ENCODE measurements around the gene MORF4L1. TPM values are rescaled to one million over a fixed set of nuclear protein-coding genes. Genes with fewer than 3 reads are reported as not detected.

The MORF4L1 gene
- total RNA-seq, 1 experiment from 2014 or later, result 146 TPM

DNA sequence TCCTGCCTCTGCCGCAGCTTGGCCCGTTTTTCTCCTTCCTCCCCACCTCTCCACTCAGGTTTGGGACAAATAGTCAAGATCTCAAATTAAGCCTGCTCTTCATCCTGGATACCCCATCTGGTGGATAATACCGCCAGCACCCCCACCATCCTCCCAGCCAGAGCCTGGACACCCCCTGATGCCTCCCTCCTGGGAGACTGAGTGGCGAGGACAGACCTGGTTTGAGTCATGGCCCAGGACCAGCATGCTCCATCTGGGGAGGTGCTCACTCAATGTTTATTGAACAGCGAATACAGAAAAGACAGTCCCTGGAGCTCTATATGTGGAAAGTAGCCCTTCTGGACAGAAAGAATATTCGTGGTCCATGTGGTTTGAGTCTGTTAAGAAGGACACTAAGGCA, 48.8 kb downstream of the MORF4L1 start:
- H3K79me2 ChIP-seq (ENCODE audit: low read length), result no peaks in the 10 kb centered on the region
- peaks cover 15% of the 10 kb centered on the region for H3K36me3 ChIP-seq (ENCODE audit: insufficient read depth, low read length)
- H3K27ac ChIP-seq (ENCODE audit: low read length), result no peak overlapping the region
- no peaks in the 10 kb centered on the region for H3K27me3 ChIP-seq (ENCODE audit: low read length)
- H3K9me2 ChIP-seq (replicated peaks; ENCODE audit: insufficient read depth, low read length), result no peaks in the 10 kb centered on the region
- no peaks in the 10 kb centered on the region for H4K20me1 ChIP-seq (ENCODE audit: insufficient read depth, low read depth, low read length)
- no peak overlapping the region for H2AFZ ChIP-seq (ENCODE audit: low read length)
- no peaks in the 10 kb centered on the region for H3K9me3 ChIP-seq (ENCODE audit: low read length)
- no peak overlapping the region for H3K4me2 ChIP-seq (ENCODE audit: low read depth, low read length, poor library complexity, severe bottlenecking)
- H3K9ac ChIP-seq (ENCODE audit: low read length), result no peak overlapping the region
- H3K4me1 ChIP-seq (ENCODE audit: low read length), result no peaks in the 10 kb centered on the region
- H3K4me3 ChIP-seq (ENCODE audit: low read length), result no peak overlapping the region
- no peak for DNase-seq

DNA sequence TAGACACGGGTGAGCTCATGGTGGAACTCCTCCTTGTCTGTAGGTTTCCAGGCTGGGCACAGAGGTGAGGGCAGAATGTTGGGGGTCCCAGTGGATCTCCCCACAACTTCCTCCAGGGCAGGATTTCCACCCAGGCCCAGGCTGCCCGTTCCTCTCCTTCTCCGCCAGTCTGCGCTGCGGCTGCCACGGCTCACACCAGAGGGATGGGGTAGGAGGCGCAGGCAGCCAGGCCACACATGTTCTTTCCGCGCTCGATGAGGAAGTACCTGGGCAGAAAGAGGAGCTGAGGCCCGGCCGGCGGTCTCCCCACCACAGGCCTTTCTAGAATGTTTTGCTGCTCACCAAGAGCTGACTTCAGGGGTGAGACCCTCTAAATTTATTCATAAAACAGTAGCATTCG, 49.2 kb downstream of the MORF4L1 start:
- no peak for DNase-seq
- no peak overlapping the region for H3K27ac ChIP-seq (ENCODE audit: low read length)
- H3K9ac ChIP-seq (ENCODE audit: low read length), result no peak overlapping the region
- peaks cover 15% of the 10 kb centered on the region for H3K36me3 ChIP-seq (ENCODE audit: insufficient read depth, low read length)
- no peak overlapping the region for H2AFZ ChIP-seq (ENCODE audit: low read length)
- no peaks in the 10 kb centered on the region for H4K20me1 ChIP-seq (ENCODE audit: insufficient read depth, low read depth, low read length)
- no peak overlapping the region for H3K4me3 ChIP-seq (ENCODE audit: low read length)
- no peaks in the 10 kb centered on the region for H3K27me3 ChIP-seq (ENCODE audit: low read length)
- H3K9me2 ChIP-seq (replicated peaks; ENCODE audit: insufficient read depth, low read length), result no peaks in the 10 kb centered on the region
- H3K4me1 ChIP-seq (ENCODE audit: low read length), result no peaks in the 10 kb centered on the region
- H3K4me2 ChIP-seq (ENCODE audit: low read depth, low read length, poor library complexity, severe bottlenecking), result no peak overlapping the region
- H3K79me2 ChIP-seq (ENCODE audit: low read length), result no peaks in the 10 kb centered on the region
- no peaks in the 10 kb centered on the region for H3K9me3 ChIP-seq (ENCODE audit: low read length)

DNA sequence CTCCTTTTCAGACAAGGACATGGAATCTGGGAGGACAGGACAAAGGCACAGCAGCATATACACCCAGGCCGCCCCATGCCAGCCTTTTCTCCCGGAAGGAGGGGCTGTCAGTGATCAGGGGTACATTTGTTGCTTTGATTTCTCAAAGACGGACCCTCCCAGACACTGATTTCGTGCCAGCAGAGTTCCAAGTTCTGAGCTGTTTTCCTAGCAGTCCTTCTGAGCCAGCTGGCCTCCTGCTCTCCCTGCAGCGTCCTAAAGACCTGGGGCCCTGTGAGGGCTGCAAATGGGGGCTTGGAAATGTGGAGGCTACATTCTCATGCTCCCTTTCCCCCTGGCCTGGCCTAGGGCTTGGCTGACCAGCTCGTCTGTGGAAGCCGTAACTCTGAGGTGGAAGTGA, 49.8 kb downstream of the MORF4L1 start:
- Histone ChIP-seq H3K27me3 (ENCODE audit: low read length) (no peaks in the 10 kb centered on the region), H3K79me2 (ENCODE audit: low read length) (no peaks in the 10 kb centered on the region), H3K27ac (ENCODE audit: low read length) (no peak overlapping the region), H3K4me3 (ENCODE audit: low read length) (no peak overlapping the region), H3K4me2 (ENCODE audit: low read depth, low read length, poor library complexity, severe bottlenecking) (no peak overlapping the region), H3K9me3 (ENCODE audit: low read length) (no peaks in the 10 kb centered on the region), H4K20me1 (ENCODE audit: insufficient read depth, low read depth, low read length) (no peaks in the 10 kb centered on the region), H3K9ac (ENCODE audit: low read length) (no peak overlapping the region), H2AFZ (ENCODE audit: low read length) (no peak overlapping the region), H3K9me2 (replicated peaks; ENCODE audit: insufficient read depth, low read length) (no peaks in the 10 kb centered on the region), H3K4me1 (ENCODE audit: low read length) (no peaks in the 10 kb centered on the region), H3K36me3 (ENCODE audit: insufficient read depth, low read length) (peaks cover 14% of the 10 kb centered on the region)
- DNase-seq, result no peak

DNA sequence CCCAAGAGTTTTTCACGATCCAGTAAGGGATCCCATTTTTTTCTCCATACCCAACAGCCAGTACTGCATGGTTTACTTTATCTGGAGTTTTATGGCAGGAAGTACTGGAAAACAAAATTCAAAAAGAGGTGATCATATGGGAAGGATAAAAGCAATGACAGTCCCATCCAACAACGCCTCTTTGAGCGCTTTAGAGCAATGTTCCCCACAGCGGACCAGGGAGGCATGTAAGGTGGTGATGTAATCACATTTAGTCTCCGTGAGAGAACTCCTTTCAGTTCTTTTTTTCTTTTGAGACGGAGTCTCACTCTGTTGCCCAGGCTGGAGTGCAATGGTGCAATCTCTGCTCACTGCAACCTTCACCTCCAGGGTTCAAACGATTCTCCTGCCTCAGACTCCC, 50.3 kb downstream of the MORF4L1 start:
- Histone ChIP-seq H4K20me1 (ENCODE audit: insufficient read depth, low read depth, low read length) (no peaks in the 10 kb centered on the region), H2AFZ (ENCODE audit: low read length) (no peak overlapping the region), H3K9me2 (replicated peaks; ENCODE audit: insufficient read depth, low read length) (no peaks in the 10 kb centered on the region), H3K4me3 (ENCODE audit: low read length) (no peak overlapping the region), H3K9me3 (ENCODE audit: low read length) (no peaks in the 10 kb centered on the region), H3K79me2 (ENCODE audit: low read length) (no peaks in the 10 kb centered on the region), H3K27ac (ENCODE audit: low read length) (no peak overlapping the region), H3K4me1 (ENCODE audit: low read length) (no peaks in the 10 kb centered on the region), H3K4me2 (ENCODE audit: low read depth, low read length, poor library complexity, severe bottlenecking) (no peak overlapping the region), H3K36me3 (ENCODE audit: insufficient read depth, low read length) (peaks cover 11% of the 10 kb centered on the region), H3K27me3 (ENCODE audit: low read length) (no peaks in the 10 kb centered on the region), H3K9ac (ENCODE audit: low read length) (no peak overlapping the region)
- no peak for DNase-seq

DNA sequence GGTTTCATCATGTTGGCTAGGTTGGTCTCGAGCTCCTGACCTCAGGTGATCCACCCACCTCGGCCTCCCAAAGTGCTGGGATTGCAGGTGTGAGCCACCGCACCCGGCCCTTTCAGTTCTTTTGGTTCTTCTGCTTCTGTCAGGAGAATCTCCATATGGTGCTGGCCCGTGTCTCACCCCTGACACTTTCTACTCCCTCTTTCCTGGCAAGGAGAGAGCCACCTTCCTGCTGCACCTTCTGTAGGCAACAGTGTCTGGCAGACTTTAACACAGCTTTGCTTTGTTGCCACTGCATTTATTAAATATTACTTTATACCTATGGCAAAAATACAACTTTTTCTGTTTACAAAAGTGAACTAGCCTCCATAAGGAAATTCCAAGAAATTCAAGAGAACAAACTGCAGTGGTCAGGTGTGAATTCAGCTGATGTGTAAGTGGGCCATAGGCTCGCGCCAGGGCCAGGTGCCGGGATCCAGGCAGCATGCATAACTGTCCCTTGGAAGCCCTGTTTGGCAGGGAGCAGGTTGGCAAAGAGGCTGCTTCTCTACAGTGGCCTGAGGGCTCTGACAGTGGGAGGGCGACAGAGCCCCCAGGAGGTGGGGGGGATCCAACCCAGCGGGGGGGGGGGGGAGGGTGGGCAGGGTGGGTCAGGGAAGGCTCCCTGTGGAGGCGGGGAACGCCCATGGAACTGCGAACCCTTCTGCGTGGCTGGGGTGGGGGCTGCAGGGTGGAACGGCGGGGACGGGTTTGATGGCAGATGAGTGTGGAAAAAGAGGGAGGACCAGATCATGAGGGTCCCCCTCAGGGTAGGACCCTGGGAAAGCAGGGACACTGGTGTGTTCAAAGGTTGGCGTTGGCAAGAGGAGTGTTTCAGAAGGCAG, 51.0 kb downstream of the MORF4L1 start:
- H2AFZ ChIP-seq (ENCODE audit: low read length), result no peak overlapping the region
- H3K4me3 ChIP-seq (ENCODE audit: low read length), result no peak overlapping the region
- no peaks in the 10 kb centered on the region for H3K9me3 ChIP-seq (ENCODE audit: low read length)
- no peak overlapping the region for H3K27ac ChIP-seq (ENCODE audit: low read length)
- H4K20me1 ChIP-seq (ENCODE audit: insufficient read depth, low read depth, low read length), result no peaks in the 10 kb centered on the region
- no peaks in the 10 kb centered on the region for H3K79me2 ChIP-seq (ENCODE audit: low read length)
- H3K9me2 ChIP-seq (replicated peaks; ENCODE audit: insufficient read depth, low read length), result no peaks in the 10 kb centered on the region
- H3K36me3 ChIP-seq (ENCODE audit: insufficient read depth, low read length), result peaks cover 7% of the 10 kb centered on the region
- H3K27me3 ChIP-seq (ENCODE audit: low read length), result no peaks in the 10 kb centered on the region
- no peaks in the 10 kb centered on the region for H3K4me1 ChIP-seq (ENCODE audit: low read length)
- no peak overlapping the region for H3K9ac ChIP-seq (ENCODE audit: low read length)
- DNase-seq, result no peak
- no peak overlapping the region for H3K4me2 ChIP-seq (ENCODE audit: low read depth, low read length, poor library complexity, severe bottlenecking)

DNA sequence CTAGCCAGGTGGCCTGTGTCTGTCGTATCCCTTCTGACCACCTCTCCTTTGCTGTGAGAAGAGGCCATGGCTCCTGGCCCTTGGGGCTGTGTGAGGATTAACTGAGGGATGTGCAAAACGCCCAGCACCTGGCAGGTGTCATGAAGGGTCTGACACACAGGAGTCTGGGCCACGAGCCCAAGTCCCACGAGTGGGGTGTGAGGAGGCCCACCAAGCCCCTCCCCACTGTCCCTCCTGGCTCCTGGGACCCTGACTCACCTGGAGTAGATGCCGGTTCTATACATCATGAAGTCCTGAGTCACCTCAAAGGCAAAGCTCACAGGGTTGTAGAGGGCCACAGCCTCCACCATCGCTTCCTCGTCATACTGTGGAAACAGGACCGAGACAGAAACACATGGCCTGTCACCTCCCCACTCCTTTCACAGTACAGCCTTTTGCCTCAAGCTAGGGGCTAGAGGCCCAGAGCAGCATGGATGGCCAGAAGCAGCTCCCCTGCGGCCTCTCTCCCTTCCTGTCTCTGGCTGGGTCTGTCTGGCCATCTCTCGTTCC, 52.5 kb downstream of the MORF4L1 start:
- H2AFZ ChIP-seq (ENCODE audit: low read length), result no peak overlapping the region
- H3K27me3 ChIP-seq (ENCODE audit: low read length), result no peaks in the 10 kb centered on the region
- no peak overlapping the region for H3K4me3 ChIP-seq (ENCODE audit: low read length)
- no peaks in the 10 kb centered on the region for H3K9me3 ChIP-seq (ENCODE audit: low read length)
- no peak overlapping the region for H3K27ac ChIP-seq (ENCODE audit: low read length)
- no peak overlapping the region for H3K4me2 ChIP-seq (ENCODE audit: low read depth, low read length, poor library complexity, severe bottlenecking)
- no peaks in the 10 kb centered on the region for H3K4me1 ChIP-seq (ENCODE audit: low read length)
- no peak for DNase-seq
- H3K79me2 ChIP-seq (ENCODE audit: low read length), result no peaks in the 10 kb centered on the region
- H4K20me1 ChIP-seq (ENCODE audit: insufficient read depth, low read depth, low read length), result no peaks in the 10 kb centered on the region
- no peaks in the 10 kb centered on the region for H3K9me2 ChIP-seq (replicated peaks; ENCODE audit: insufficient read depth, low read length)
- H3K36me3 ChIP-seq (ENCODE audit: insufficient read depth, low read length), result peaks cover 3% of the 10 kb centered on the region
- no peak overlapping the region for H3K9ac ChIP-seq (ENCODE audit: low read length)

DNA sequence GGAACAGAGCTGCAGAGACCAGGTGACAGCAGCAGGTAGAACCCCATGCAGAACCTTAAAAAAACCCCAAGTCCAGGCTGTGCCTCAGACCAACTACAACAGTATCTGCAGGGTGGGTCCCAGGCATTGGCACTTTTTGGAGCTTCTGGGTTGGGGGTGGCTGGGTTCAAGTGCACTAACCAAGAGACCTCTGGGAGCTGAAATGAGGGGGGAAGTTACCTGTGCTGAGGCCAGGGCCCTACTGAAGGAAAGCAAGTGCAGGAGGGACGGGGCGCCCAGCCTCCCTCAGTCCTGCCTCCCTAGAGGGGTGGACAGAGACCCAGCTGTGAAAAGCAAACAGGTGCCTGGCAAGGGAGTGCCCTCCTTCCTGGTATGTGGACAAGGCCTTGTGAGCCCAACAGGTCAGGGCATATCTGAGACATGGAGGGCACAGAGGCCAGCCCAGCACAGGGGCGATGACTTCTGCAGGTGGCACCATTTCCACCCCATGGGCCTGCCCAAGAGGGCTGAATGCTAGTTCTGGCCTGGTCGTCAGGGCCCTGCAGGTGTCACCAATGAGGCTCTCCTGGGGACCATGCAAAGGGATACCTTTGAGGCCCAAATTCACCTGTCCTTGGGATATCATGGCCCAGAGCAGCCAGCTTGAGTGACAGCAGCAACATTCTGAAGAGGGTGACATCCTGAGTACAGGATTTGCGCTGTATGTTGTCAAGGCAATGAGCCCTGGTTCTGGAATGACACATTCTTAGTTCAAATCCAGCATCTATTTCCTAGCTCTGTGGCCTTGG, 53.5 kb downstream of the MORF4L1 start:
- H3K9me2 ChIP-seq (replicated peaks; ENCODE audit: insufficient read depth, low read length), result no peaks in the 10 kb centered on the region
- no peaks in the 10 kb centered on the region for H3K4me1 ChIP-seq (ENCODE audit: low read length)
- peaks cover 3% of the 10 kb centered on the region for H3K36me3 ChIP-seq (ENCODE audit: insufficient read depth, low read length)
- no peak overlapping the region for H2AFZ ChIP-seq (ENCODE audit: low read length)
- H3K27ac ChIP-seq (ENCODE audit: low read length), result no peak overlapping the region
- H4K20me1 ChIP-seq (ENCODE audit: insufficient read depth, low read depth, low read length), result no peaks in the 10 kb centered on the region
- DNase-seq, result no peak
- no peak overlapping the region for H3K4me2 ChIP-seq (ENCODE audit: low read depth, low read length, poor library complexity, severe bottlenecking)
- no peak overlapping the region for H3K9ac ChIP-seq (ENCODE audit: low read length)
- H3K9me3 ChIP-seq (ENCODE audit: low read length), result no peaks in the 10 kb centered on the region
- H3K79me2 ChIP-seq (ENCODE audit: low read length), result no peaks in the 10 kb centered on the region
- no peak overlapping the region for H3K4me3 ChIP-seq (ENCODE audit: low read length)
- H3K27me3 ChIP-seq (ENCODE audit: low read length), result no peaks in the 10 kb centered on the region

DNA sequence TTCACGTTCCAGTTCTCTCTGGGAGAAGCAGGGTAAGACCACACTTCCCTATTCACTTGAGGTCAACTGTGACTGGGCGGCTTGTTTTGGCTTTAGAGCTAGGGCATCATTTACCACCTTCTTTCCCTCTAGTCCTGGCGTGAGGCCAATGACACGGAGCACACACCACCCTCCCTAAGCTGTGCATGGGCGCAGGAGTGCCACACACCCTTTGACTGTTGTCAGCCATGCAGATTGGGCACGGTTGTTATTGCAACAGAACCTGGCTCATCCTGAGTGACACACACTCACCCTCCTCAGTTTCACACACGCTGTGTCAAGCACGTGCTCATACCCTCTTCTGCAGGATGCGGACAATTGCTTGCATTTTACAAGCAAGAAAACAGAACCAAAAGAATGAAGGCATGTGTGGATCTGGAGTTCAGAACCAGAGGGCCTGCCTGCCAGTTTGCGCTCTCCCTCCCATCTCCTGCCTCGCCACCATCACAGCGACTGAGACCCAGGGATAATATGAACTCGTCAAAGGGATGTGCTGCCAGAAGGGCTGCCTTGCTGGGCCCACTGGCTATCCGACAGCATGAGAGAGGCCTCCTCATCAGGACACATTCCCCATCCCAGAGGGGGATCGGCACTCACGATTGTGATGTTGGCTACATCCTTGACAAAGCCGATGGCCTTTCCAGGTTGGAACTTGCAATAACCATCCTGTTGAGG, 54.5 kb downstream of the MORF4L1 start:
- Histone ChIP-seq H3K79me2 (ENCODE audit: low read length) (no peaks in the 10 kb centered on the region), H2AFZ (ENCODE audit: low read length) (no peak overlapping the region), H3K9me2 (replicated peaks; ENCODE audit: insufficient read depth, low read length) (no peaks in the 10 kb centered on the region), H3K4me3 (ENCODE audit: low read length) (no peak overlapping the region), H3K9me3 (ENCODE audit: low read length) (no peaks in the 10 kb centered on the region), H4K20me1 (ENCODE audit: insufficient read depth, low read depth, low read length) (no peaks in the 10 kb centered on the region), H3K4me1 (ENCODE audit: low read length) (no peaks in the 10 kb centered on the region), H3K27me3 (ENCODE audit: low read length) (no peaks in the 10 kb centered on the region), H3K36me3 (ENCODE audit: insufficient read depth, low read length) (peaks cover 3% of the 10 kb centered on the region), H3K27ac (ENCODE audit: low read length) (no peak overlapping the region), H3K9ac (ENCODE audit: low read length) (no peak overlapping the region), H3K4me2 (ENCODE audit: low read depth, low read length, poor library complexity, severe bottlenecking) (no peak overlapping the region)
- no peak for DNase-seq
